Skin epidermis (tissue), 12 donors: ENCODE measurements around the gene ARL15.
"Not testable (repeated sequence)": the region's sequence is repeated elsewhere in the genome, so short reads cannot be mapped to it uniquely, and the experiment has no call there.

ENCODE experiments used
- H3K27ac ChIP-seq, 21 experiments: fragments of 200-600 bp; sonication (generic) in 11 of 21; one replicate each; pipeline ENCODE4 v1.5.0; 2020; ENCODE audit warnings: mild to moderate bottlenecking in 3 of 21, inconsistent platforms in 2 of 21, moderate library complexity in 2 of 21
- H3K4me3 ChIP-seq, 7 experiments: fragments of 200-600 bp; sonication (generic) in 2 of 7; one replicate each; pipeline ENCODE4 v1.5.0; 2020; ENCODE audit warnings: inconsistent platforms in 2 of 7, mild to moderate bottlenecking in 2 of 7, moderate library complexity in 1 of 7

Gene ARL15

GRCh38 chr5:53895091-53895683 is 415.2 kb downstream of the ARL15 start:
- H3K4me3 ChIP-seq, result no peak overlapping the region
- no peak overlapping the region for H3K27ac ChIP-seq

- Histone ChIP-seq H3K4me3 (no peak overlapping the region), H3K27ac (no peak overlapping the region)
Observed at GRCh38 chr5:53893626-53894025, 416.7 kb downstream of the ARL15 start.

GRCh38 chr5:53892224-53892623 is 418.1 kb downstream of the ARL15 start:
- Histone ChIP-seq H3K27ac (no peak overlapping the region), H3K4me3 (no peak overlapping the region)

DNA sequence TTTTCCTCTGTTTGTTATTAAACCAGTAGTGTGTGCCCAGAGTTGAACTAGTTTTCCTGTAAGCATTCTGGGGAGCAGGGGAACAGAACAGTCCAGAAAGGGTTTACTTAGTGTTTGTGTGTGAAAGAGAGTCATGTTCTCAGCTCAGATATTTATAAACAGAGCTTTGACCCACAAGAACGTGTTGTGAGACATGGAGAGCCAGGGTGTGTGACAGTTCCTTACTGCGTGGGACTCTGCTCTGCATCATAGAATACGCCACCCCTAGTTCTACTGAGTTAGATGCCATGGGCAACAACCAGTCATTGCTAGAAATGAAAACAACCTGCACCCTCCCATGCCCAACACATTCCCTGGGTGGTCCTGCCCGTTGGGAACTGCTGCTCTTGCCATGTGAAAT is 419.2 kb downstream of the ARL15 start:
- Histone ChIP-seq H3K27ac (no peak overlapping the region), H3K4me3 (no peak overlapping the region)

DNA sequence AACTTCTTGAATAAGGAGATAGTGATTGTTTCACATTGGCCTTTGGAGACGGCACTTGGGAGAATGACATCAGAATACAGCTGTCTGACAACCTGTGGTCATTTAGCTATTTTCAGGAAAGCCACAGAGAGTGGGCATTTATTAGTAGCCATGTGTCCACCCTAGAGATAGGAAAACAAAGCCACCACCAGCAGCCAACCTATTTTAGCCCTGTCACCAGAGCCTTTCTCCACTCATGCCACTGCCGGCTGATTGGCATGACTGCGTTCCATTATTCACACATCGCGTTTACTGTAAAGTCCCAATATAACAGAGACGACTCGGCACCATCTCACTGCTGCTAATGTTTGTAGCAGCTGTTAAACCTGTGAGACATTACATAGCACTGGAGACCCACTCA is 419.9 kb downstream of the ARL15 start:
- Histone ChIP-seq H3K27ac (no peak overlapping the region), H3K4me3 (no peak overlapping the region)

- H3K27ac ChIP-seq, result no peak overlapping the region
- H3K4me3 ChIP-seq, result no peak overlapping the region
Observed at GRCh38 chr5:53884844-53885243, 425.5 kb downstream of the ARL15 start.

- Histone ChIP-seq H3K27ac (no peak overlapping the region), H3K4me3 (no peak overlapping the region)
Observed at GRCh38 chr5:53884417-53884816, 426.0 kb downstream of the ARL15 start.

DNA sequence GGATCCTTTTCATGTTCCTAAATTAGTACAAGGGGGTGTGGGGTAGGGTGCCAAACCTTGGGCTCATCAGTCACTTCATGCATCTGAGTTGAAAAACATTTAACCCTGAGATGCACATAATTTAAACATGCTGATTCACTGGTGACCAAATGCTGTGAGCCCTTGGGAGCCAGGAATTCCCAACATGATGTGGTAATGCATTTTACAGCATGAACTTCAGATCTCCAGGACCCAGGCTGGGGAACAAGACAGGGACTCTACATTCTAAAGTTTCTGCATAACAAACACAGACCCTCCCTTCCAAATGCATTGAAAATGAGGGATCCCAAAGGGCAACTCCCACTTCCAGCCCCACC is 427.7 kb downstream of the ARL15 start:
- Histone ChIP-seq H3K4me3 (no peak overlapping the region), H3K27ac (no peak overlapping the region)

DNA sequence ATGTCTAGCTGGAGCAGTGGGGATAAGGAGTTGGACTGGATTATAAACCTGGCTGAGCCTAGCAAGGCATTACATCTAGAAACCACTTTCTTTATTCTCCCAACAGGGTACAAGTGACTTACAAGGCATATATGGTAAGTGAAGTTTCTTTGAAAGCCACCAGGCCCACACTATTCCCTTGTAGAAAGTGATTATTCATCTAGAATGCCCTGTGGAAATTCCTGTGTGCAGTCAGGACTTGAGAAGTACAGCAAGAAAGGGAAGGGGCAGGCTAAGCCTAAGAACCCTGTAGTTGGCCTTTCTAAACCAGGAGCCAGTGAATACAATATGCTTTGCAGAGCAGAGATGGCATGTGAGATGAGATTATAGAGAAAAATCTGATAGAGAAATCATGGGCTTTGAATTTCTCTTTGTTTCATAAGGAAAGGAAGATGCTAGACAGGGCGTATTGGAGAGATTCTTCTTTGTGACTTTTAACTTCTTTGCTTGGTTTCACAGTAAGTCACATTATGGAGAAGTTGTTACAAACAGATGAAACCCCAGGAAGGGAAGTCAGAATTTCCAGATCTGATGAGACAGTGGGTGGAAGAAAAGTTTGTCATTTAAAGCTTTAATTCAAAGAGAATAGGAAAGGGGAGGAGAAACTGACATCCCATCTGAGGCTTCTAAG is 428.2 kb downstream of the ARL15 start:
- Histone ChIP-seq H3K27ac (no peak overlapping the region), H3K4me3 (no peak overlapping the region)

GRCh38 chr5:53879708-53880323 is 430.6 kb downstream of the ARL15 start:
- H3K27ac ChIP-seq, result no peak overlapping the region
- no peak overlapping the region for H3K4me3 ChIP-seq

DNA sequence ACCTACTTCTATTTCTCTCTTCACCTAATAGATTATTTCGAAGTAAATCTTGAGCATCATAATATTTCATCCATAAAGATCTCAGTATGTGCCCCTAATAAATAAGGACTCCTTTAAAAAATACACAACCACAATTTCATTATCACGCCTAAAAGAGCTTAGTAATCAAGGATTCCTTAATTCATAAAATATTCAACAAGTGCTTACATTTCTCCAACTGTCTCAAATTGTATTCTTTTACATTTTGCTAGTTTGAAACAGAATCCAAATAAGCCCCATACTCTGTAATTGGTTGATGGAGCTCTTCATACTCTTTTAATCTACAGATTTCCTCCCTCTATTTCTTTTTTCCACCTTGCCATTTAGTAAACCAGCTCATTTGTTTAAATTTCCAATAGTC is 432.4 kb downstream of the ARL15 start:
- no peak overlapping the region for H3K27ac ChIP-seq
- H3K4me3 ChIP-seq, result no peak overlapping the region

DNA sequence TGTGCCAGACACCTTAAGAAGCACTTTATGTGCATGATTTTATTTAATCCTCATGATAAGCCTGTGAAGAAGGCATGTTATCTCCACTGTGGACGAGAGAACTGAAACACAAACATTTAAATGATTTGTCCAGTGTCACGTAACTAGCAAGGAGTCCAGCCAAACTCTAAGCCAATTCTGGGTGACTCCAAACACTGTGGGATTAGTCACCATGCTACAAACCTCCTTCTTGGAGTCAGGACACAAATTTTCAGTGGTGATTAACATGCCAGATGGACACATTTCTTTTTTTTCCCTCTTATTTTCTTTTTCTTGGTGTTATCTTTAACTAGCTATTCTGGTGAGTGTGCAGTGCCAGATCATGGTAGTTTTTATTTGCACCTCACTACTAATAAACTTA is 433.1 kb downstream of the ARL15 start:
- no peak overlapping the region for H3K27ac ChIP-seq

GRCh38 chr5:53874409-53874808 is 436.0 kb downstream of the ARL15 start:
- Histone ChIP-seq H3K27ac (no peak overlapping the region), H3K4me3 (no peak overlapping the region)

More for the DNA sequence above, 433.1 kb downstream of the ARL15 start:
- H3K4me3 ChIP-seq, result no peak overlapping the region

DNA sequence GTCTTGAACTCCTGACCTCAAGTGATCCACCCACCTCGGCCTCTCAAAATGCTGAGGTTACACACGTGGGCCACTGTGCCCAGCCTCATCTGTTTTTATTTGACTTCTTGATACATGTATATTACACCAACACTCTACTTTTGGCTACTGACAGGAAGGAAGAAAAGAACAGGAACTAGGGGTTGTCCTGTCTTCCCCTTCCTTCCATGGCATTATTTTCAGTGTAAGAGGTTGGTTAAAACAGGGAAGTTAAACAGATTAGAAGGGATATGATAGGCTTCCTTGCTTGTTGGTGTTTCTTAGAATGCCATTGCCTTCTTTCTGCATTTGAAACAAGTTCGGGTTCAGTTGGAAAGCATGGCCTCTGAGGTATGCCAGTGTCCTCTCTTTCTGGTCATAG is 437.1 kb downstream of the ARL15 start:
- H3K27ac ChIP-seq, result no peak overlapping the region
- H3K4me3 ChIP-seq, result no peak overlapping the region

GRCh38 chr5:53871775-53872174 is 438.6 kb downstream of the ARL15 start:
- H3K4me3 ChIP-seq, result no peak overlapping the region
- no peak overlapping the region for H3K27ac ChIP-seq

DNA sequence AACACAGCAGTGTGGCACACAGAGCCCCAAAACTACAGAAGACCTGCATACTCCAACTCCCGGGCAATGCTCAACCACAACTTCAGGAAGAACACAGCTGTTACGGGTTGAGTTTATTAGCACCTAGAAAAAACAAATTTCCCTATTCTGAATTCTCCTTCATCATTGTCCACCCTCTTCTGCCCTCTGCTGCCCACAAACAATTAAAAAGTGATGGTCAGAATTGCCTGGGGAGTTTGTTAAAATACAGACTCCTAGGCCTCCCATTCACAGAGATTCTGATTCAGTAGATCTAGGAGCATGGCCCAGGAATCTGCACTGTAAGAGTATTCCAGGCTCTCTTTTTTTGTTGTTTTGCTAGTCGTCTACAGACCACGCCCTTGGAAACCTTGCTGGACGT is 439.3 kb downstream of the ARL15 start:
- Histone ChIP-seq H3K27ac (no peak overlapping the region), H3K4me3 (no peak overlapping the region)

DNA sequence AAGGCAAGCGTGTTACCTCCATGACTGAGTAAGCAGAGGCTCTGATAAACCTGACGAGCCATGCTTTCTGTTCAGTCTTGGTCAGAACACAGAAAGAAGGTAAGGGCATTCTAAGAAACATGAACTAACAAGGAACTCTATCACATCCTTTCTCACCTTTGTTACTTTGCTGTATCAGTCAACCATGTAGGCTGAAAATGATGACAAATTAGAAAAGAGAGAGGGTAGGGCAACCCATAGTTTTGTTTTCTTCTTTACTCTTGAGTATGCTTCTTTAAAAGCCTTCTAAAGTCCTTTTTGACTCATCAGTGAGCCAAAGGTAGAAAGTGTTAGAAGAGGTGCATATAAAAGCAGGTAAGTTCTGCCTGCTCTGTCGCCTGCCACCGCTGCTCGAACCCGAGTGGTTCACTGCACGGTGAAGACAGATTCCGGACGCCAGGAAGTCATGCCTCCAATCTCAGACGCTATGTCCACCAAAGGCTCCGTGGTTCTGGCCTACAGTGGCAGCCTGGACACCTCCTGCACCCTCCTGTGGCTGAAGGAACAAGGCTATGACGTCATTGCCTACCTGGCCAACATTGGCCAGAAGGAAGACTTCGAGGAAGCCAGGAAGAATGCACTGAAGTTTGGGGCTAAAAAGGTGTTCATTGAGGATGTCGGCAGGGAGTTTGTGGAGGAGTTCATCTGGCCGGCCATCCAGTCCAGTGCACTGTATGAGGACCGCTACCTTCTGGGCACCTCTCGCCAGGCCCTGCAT is 451.5 kb downstream of the ARL15 start:
- Histone ChIP-seq H3K4me3 (no peak overlapping the region), H3K27ac (no peak overlapping the region)

DNA sequence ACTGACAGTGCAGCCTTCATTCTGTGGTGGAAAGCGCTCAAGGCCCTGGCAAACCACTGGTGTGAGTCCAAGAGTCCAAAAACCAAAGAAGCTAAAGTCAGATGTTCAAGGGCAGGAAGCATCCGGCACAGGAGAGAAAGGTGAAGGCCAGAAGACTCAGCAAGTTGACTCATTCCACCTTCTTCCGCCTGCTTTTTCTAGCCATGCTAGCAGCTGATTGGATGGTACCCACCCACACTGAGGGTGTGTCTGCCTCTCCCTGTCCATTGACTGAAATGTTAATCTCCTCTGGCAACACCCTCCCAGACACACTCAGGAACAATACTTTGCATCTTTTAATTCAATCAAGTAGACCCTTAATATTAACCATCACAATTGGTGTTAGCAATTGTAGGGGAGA is 453.9 kb downstream of the ARL15 start:
- Histone ChIP-seq H3K4me3 (no peak overlapping the region), H3K27ac (no peak overlapping the region)

DNA sequence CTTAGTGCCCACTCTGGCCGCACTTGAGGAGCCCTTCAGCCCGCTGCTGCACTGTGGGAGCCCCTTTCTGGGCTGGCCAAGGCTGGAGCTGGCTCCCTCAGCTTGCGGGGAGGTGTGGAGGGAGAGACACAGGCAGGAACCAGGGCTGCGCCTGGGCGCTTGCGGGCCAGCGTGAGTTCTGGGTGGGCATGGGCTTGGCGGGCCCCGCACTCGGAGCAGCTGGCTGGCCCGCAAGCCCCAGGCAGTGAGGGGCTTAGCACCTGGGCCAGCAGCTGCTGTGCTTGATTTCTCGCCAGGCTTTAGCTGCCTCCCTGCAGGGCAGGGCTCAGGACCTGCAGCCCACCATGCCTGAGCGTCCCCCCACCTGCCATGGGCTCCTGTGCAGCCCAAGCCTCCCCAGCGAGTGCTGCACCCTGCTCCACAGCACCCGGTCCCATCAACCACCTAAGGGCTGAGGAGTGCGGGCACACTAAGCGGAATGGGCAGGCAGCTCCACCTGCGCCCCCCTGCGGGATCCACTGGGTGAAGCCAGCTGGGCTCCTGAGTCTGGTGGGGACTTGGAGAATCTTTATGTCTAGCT is 473.4 kb downstream of the ARL15 start:
- H3K27ac ChIP-seq, H3K4me3 ChIP-seq: not testable (repeated sequence)

DNA sequence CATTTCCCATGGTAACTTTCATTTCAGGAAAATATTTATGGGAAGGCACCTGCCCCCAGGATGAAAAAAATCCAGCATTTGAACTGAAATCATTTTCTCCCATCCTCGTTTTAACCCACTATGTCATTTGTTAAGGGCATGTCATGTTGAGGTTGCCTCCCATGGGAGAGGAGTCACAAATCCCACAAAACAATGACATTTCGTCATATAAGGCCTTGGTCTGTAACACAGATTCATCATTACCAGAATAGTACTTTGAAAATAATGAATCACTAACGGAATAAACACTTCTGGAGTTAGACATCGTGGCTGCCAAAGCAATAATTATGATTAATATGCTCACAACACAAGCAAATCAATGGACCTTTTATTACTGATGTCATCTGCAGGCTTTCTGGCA is 475.9 kb downstream of the ARL15 start:
- Histone ChIP-seq H3K27ac (no peak overlapping the region), H3K4me3 (no peak overlapping the region)
